ENCODE results near the gene ZNF446. TPM values are rescaled to one million over a fixed set of nuclear protein-coding genes. Genes with fewer than 3 reads are reported as not detected.
A peak's percentile ranks its signal among the peaks of the same experiment; 100 is the strongest.

The ZNF446 gene
- total and polyA plus RNA-seq, 10 of the 15 experiments (the other 5 are each of a cell fraction or from before 2014, with no cell fraction given), result 0.14 to 6.9 (median 4.1) TPM

- TF ChIP-seq HDAC6 (IDR thresholded peaks at IDR 0.05; ENCODE audit: unreplicated experiment) (no peak), HDGF (IDR thresholded peaks at IDR 0.05) (no peak), IRF3 (IDR thresholded peaks at IDR 0.05) (peak; percentile 28; the same call in 1 of the 2 replicates), SMAD1 (IDR thresholded peaks at IDR 0.05; ENCODE audit: low read depth, partially characterized antibody) (no peak), LARP7 (IDR thresholded peaks at IDR 0.05) (peak; percentile 83), RCOR1 (conservative IDR thresholded peaks at IDR 0.05; ENCODE audit: low read depth, low read length) (no peak), TAF1 (IDR thresholded peaks at IDR 0.05; ENCODE audit: borderline replicate concordance, low read depth, low read length) (peak; percentile 33; the same call in 1 of the 2 replicates), MYC (IDR thresholded peaks at IDR 0.05; ENCODE audit: insufficient read depth, insufficient read length, insufficient replicate concordance, low read length, severe bottlenecking) (no peak), PAX5 (IDR thresholded peaks at IDR 0.05; ENCODE audit: borderline replicate concordance, low read depth, low read length) (no peak), RFX5 (IDR thresholded peaks at IDR 0.05; ENCODE audit: low read depth, low read length) (no peak), PML (IDR thresholded peaks at IDR 0.05; ENCODE audit: low read length) (no peak), JUNB (IDR thresholded peaks at IDR 0.05) (no peak), SP1 (IDR thresholded peaks at IDR 0.05; ENCODE audit: low read depth, low read length) (peak; percentile 82), SUZ12 (IDR thresholded peaks at IDR 0.05; ENCODE audit: unreplicated experiment) (no peak), BCLAF1 (IDR thresholded peaks at IDR 0.05) (no peak), CBFB (IDR thresholded peaks at IDR 0.05; ENCODE audit: low read depth) (0 out of 2 replicates have a peak, but pooled peaks have one; percentile 17), YY1 (IDR thresholded peaks at IDR 0.05; ENCODE audit: low read depth, low read length) (peak; percentile 86), STAT3 (IDR thresholded peaks at IDR 0.05; ENCODE audit: low read depth, low read length) (no peak), SMC3 (IDR thresholded peaks at IDR 0.05; ENCODE audit: borderline replicate concordance, low read length) (no peak), EED (IDR thresholded peaks at IDR 0.05; ENCODE audit: low read depth) (no peak), DPF2 (IDR thresholded peaks at IDR 0.05) (peak; percentile 67)
- TF ChIP-seq, protein P1, sequence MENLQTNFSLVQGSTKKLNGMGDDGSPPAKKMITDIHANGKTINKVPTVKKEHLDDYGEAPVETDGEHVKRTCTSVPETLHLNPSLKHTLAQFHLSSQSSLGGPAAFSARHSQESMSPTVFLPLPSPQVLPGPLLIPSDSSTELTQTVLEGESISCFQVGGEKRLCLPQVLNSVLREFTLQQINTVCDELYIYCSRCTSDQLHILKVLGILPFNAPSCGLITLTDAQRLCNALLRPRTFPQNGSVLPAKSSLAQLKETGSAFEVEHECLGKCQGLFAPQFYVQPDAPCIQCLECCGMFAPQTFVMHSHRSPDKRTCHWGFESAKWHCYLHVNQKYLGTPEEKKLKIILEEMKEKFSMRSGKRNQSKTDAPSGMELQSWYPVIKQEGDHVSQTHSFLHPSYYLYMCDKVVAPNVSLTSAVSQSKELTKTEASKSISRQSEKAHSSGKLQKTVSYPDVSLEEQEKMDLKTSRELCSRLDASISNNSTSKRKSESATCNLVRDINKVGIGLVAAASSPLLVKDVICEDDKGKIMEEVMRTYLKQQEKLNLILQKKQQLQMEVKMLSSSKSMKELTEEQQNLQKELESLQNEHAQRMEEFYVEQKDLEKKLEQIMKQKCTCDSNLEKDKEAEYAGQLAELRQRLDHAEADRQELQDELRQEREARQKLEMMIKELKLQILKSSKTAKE (IDR thresholded peaks at IDR 0.05; ENCODE audit: low read depth, poor library complexity, severe bottlenecking), result no peak
- TF ChIP-seq, protein P2, sequence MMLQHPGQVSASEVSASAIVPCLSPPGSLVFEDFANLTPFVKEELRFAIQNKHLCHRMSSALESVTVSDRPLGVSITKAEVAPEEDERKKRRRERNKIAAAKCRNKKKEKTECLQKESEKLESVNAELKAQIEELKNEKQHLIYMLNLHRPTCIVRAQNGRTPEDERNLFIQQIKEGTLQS (IDR thresholded peaks at IDR 0.05; ENCODE audit: borderline replicate concordance, extremely low read depth, low read depth, low read length), result no peak
These were observed 24.6 kb upstream of the ZNF446 start, which contains the start of gene ZNF324B (continued) for GRCh38 chr19:58451358-58452101.
